Activated CD8-positive, alpha-beta memory T cell treated with anti-CD3 and anti-CD28 coated beads for 24 hours (primary cell): Measurements from ENCODE around the gene MORF4L2.

Experiments
- DNase-seq: peaks from one replicate; pipeline ENCODE4 v3.0.0-alpha.2; 2020

Gene MORF4L2

GRCh38 chrX:103686199-103687072 is at the start of gene MORF4L2:
Gene MORF4L2, minus strand, starts transcription at chrX:103686699. Its CDS starts 9,672 bp downstream, at chrX:103677027.
- peak; percentile 82 for DNase-seq

GRCh38 chrX:103734125-103734760 is 47.7 kb upstream of the MORF4L2 start:
- DNase-seq = no peak

- no peak for DNase-seq
Observed at GRCh38 chrX:103733017-103733416, 46.5 kb upstream of the MORF4L2 start.

GRCh38 chrX:103730796-103731493 is 44.4 kb upstream of the MORF4L2 start:
- DNase-seq = no peak

GRCh38 chrX:103730147-103730795 is 43.8 kb upstream of the MORF4L2 start:
- DNase-seq = no peak

- no peak for DNase-seq
Observed at GRCh38 chrX:103729015-103729414, 42.5 kb upstream of the MORF4L2 start.

- no peak for DNase-seq
Observed at GRCh38 chrX:103727115-103727514, 40.6 kb upstream of the MORF4L2 start.

GRCh38 chrX:103726477-103726876 is 40.0 kb upstream of the MORF4L2 start:
- no peak for DNase-seq

- no peak for DNase-seq
Observed at GRCh38 chrX:103722505-103722904, 36.0 kb upstream of the MORF4L2 start.

GRCh38 chrX:103718120-103718519 is 31.6 kb upstream of the MORF4L2 start:
- no peak for DNase-seq

GRCh38 chrX:103716962-103717361 is 30.5 kb upstream of the MORF4L2 start:
- no peak for DNase-seq

- DNase-seq = no peak
Observed at GRCh38 chrX:103710609-103711008, 24.1 kb upstream of the MORF4L2 start, which contains the start of gene TMEM31. Gene TMEM31, plus strand, starts transcription at chrX:103710909. Its CDS starts 1,350 bp downstream, at chrX:103712259.

- no peak for DNase-seq
Observed at GRCh38 chrX:103704863-103705262, 18.4 kb upstream of the MORF4L2 start.

- no peak for DNase-seq
Observed at GRCh38 chrX:103699243-103699642, 12.7 kb upstream of the MORF4L2 start.

- DNase-seq = no peak
Observed at GRCh38 chrX:103697687-103698086, 11.2 kb upstream of the MORF4L2 start.

- DNase-seq = no peak
Observed at GRCh38 chrX:103691059-103691458, 4.6 kb upstream of the MORF4L2 start.

- DNase-seq = no peak
Observed at GRCh38 chrX:103688946-103689345, 2.4 kb upstream of the MORF4L2 start.

- DNase-seq = peak; percentile 75
Observed at GRCh38 chrX:103687696-103688201, 1.2 kb upstream of the MORF4L2 start.

- DNase-seq = peak; percentile 91
Observed at GRCh38 chrX:103687073-103687695, 685 bp upstream of the MORF4L2 start.

- DNase-seq = no peak
Observed at GRCh38 chrX:103685396-103685795, 1.1 kb downstream of the MORF4L2 start.

GRCh38 chrX:103681443-103681842 is 5.1 kb downstream of the MORF4L2 start:
- no peak for DNase-seq
